Medulla oblongata (tissue), 1 donor: ENCODE data around the gene ATP1A2.
"Not testable (repeated sequence)": the region's sequence is repeated elsewhere in the genome, so short reads cannot be mapped to it uniquely, and the experiment has no call there.

Experiments used
- DNase-seq: peaks from one replicate; pipeline ENCODE4 v3.0.0-alpha.2; 2015; ENCODE audit errors: extremely low spot score

Gene ATP1A2

DNA sequence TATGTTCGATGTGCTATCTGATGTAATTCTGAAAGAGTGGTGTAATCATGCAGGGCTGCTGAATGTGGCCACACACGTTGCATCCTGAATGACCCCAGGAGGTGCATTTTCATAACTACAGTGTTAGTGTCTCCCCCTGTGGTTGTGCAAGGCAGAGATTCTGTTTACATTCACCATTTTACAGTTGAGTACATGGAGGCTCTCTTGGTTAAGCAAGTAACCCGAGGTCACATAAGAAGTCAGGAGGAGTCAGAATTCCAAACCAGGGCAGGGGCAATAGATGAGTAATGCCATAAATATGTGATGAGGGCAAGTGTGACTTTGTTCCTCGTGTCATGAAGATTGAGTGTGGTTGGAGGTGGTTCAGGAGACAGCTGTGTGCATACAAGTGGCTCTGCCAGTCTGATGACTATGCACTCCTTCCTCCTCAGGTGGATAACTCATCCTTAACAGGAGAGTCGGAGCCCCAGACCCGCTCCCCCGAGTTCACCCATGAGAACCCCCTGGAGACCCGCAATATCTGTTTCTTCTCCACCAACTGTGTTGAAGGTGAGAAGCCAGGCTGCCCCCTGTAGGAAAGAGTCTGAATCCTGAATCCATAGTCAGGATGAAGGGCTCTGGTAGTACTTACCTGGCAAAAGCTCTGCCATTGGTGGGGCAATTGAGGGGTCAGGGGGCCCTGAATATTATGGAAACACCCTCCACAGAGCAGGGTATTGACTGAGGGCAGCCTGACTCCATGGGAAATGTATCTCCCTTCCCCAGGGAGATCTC, 9.3 kb downstream of the ATP1A2 start:
- DNase-seq, result no peak

DNA sequence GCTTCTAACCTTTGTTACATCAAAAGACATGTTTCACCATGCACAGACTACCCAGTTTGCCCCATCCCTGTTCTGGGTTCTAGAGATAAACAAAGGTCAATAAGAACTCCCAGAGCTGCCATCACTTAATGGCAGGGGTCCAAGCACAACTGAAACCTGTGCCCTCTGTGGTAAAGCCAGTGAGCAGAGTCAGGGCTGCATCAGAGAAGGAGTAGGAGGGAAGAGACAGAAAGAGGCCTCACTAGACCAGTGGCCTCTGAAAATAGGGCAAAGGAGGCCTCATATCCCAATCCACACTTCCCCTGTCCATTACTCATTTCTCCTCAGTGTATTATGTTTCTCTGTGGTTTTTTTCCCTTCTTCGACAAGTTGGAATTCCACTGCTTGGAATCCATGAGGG, 10.2 kb downstream of the ATP1A2 start:
- no peak for DNase-seq

DNA sequence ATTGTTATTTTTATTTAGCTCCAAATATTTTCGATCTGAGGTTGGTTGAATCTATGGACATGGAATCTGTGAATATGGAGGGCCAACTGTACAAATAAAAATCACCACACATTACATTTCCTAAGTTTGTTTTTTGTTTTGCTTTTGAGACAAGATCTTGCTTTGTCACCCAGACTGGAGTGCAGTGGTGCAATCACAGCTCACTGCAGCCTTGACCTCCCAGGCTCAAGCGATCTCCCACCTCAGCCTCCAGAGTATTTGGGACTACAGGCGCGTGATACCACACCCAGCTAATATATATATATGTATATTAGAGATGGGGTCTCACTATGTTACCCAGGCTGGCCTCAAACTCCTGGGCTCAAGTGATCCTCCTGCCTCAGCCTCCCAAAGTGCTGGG, 10.8 kb downstream of the ATP1A2 start:
- DNase-seq, result not testable (repeated sequence)

DNA sequence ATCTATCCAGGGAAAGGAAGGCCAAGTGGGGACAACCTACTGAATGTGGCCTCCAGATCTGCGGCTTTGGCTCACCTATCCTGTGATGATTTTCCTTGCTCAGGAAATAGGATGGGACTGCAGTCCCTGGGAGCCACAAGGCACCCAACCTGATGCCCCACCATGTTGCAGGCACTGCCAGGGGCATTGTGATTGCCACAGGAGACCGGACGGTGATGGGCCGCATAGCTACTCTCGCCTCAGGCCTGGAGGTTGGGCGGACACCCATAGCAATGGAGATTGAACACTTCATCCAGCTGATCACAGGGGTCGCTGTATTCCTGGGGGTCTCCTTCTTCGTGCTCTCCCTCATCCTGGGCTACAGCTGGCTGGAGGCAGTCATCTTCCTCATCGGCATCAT, 11.8 kb downstream of the ATP1A2 start:
- DNase-seq, result no peak

DNA sequence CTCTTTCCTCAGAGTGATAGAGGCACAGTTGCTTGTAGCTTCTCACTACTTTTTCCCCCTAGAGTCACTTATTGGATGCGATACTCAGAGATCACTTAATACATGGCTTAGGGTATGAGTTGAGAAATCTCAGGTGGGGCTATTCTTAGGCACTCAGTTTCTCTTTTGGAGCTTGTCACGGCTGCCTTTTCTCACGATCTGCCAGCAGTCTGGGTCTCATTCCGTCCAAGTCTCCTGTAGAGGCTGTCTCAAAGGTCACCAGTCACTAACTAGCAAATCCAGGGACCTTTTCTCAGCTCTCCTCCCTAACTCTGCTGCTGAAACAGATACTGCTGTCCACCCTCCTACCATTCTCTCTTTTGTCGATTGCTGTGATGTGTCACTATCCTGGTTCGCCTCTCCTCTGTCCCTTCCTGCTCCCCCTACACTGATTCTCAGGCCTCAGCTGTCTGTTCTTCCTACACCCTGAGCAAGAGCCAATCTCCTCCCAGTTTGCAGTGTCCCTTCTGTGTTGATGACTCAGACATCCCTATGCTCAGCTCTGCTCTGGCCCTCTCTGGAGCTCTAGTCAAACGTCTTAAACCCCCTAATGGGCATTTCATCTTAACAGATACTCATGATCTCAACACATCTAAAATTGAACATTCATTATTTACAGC, 12.4 kb downstream of the ATP1A2 start:
- no peak for DNase-seq

DNA sequence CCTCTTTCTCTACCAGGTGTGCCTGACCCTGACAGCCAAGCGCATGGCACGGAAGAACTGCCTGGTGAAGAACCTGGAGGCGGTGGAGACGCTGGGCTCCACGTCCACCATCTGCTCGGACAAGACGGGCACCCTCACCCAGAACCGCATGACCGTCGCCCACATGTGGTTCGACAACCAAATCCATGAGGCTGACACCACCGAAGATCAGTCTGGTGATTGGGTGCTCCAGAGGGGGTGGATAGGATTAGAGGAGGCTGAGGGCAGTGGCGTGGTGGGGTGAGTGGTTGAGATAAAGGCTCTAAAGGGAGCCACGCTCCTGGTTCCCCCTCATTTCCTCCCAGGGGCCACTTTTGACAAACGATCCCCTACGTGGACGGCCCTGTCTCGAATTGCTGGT, 13.1 kb downstream of the ATP1A2 start:
- DNase-seq, result no peak

DNA sequence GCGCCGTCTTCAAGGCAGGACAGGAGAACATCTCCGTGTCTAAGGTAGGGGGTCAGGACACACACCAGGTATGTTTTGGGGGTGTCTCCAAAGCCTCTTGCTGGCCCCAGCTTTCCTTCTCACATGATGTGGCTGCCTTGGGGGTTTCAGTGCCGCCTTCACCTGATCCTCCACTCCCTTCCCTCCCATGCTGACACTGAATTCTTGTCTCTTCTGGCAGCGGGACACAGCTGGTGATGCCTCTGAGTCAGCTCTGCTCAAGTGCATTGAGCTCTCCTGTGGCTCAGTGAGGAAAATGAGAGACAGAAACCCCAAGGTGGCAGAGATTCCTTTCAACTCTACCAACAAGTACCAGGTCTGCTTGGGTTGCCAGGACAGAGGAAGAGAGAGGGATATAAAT, 13.5 kb downstream of the ATP1A2 start:
- no peak for DNase-seq

DNA sequence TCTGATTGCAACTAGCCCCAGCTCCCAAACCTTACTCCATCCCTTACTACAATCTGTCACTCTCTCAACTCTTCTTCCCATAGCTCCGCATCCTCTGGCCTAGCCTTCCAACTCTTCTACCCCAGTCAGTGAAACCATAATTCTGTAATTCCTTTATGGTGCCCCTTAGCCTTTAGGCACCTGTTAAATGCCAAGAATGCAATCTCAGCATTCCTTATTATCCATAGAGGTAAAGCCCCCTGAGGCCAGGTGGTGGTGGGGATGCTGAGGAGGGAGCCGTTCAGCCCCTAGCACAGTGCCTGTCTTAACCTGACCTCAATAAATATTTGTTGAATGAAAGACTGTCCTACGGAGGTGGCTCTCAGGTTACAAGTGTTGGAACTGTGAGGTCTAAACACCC, 14.0 kb downstream of the ATP1A2 start:
- DNase-seq, result no peak

DNA sequence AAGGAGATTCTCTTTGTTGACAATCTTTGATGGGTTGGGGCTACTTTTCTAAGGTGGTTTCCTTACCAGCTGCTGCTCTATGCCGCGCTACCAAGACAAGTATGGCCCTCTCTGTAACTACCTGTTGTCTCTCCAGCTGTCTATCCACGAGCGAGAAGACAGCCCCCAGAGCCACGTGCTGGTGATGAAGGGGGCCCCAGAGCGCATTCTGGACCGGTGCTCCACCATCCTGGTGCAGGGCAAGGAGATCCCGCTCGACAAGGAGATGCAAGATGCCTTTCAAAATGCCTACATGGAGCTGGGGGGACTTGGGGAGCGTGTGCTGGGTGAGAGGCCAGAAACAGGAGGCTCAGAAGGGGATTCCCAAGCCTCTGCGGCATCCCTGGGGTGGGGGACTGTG, 14.4 kb downstream of the ATP1A2 start:
- DNase-seq, result no peak

DNA sequence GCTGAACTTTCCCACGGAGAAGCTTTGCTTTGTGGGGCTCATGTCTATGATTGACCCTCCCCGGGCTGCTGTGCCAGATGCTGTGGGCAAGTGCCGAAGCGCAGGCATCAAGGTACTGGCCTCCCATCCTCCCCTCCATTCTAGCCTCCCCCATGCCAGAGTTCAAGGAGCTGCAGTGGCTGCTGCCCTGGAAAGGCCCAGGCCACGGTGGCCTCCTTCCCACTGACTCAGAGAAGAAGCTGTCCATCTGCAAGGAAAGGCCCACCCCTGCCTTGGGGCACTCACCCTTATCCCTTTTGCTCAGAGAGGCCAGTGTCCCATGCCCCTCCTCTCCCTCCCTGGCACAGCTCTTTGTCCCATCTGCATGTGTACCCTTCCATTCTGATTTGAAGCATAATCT, 14.9 kb downstream of the ATP1A2 start:
- no peak for DNase-seq

DNA sequence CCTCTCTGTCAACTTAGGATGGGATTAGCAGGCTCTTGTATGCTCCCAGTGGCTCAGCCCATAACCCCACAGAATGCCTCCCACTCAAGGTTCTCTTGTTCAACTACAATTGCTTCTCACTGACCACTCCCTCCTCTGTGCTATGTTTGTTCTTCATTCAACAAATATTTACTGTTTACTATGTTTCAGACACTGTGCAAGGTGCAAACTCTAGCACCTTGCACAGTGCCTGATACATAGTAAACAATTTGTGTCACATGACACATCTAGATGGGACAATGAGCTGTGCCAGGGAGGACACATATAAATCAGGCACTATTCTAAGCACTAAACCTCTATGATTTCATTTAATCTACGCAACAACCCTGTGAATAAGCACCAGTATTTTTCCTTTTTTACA, 15.4 kb downstream of the ATP1A2 start:
- no peak for DNase-seq

DNA sequence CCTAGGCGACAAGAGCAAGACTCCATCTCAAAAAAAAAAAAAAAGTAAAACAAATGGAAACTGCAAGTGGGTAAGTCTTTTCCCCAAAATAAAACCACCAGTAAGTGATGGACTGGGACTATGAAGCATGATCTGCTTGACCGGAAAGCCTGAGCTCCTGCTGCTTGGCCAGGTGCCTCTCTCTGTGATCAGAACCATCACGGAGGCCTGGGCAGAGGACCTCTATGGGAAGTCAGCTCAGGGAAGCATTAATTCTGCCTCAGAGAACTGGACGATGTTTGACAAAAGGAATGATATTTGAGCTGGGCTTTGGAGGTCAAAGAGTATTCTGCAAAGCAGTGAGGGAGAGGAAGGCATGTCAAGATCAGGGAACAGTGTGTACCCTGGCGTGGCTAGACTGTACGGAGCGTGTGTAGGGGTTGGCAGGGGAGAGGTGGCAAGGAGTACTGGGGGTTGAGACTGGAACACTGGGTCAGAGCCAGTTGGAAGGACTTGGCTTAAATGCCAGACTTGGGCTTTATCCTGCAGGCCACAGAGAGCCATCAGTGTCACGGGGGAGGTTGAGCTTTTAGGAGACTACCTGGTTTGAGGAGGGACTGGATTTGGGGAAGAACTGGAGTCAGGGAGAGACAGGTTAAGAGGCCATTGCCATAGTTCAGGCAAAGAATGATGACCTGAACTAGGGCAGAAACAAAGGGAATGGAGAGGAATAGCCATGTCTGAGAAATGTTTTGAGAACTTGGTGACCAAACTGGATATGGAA, 16.4 kb downstream of the ATP1A2 start:
- DNase-seq, result peak; percentile 65

DNA sequence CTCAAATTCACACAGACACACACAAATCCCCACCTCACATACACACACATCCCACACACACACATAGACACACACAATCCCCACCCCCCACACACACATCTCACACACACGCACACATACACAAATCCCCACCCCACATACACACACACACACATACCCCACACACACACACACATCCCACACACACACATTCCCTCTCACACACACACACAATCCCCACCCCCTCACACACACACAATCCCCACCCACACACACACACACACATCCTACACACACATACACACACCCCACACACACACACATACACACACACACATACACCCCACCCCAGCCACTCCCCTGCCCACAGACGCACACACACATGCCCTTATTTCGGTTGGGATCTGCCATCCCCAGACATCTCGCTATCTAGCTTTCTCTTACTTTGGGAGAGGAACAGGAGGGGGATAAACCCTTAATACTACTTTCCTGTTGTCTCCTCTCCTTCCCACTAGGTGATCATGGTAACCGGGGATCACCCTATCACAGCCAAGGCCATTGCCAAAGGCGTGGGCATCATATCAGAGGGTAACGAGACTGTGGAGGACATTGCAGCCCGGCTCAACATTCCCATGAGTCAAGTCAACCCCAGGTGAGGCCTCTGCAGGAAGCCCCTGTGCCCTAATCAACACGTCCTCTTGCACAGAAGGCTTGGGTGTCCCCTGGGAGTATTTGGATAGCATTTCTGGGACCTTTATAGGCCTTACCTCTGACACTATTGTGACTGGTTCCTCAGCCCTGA, 18.6 kb downstream of the ATP1A2 start:
- no peak for DNase-seq

DNA sequence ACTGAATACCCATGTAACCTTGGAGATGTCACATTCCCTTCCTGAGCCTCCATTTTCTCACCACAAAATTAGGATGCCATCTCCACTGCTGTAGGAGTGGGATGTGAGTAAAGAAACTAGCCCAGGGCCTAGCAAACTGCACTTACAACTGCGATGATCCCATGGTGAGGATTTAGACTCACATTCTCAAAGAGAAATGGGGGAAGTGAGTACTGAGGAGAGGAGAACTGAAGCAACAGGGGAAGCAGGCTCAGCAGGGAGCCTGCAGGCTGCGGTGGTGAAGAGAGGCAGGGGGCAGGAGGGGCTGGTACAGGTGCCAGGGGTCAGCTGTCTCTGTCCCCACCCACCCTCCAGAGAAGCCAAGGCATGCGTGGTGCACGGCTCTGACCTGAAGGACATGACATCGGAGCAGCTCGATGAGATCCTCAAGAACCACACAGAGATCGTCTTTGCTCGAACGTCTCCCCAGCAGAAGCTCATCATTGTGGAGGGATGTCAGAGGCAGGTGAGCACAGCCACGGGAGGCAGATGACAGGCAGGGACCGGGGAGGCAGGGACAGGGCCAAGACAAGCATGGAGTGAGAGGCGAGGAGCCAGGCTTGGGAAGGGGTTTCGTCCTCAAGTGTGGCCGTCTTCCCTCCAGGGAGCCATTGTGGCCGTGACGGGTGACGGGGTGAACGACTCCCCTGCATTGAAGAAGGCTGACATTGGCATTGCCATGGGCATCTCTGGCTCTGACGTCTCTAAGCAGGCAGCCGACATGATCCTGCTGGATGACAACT, 19.4 kb downstream of the ATP1A2 start:
- peak; percentile 25 for DNase-seq

DNA sequence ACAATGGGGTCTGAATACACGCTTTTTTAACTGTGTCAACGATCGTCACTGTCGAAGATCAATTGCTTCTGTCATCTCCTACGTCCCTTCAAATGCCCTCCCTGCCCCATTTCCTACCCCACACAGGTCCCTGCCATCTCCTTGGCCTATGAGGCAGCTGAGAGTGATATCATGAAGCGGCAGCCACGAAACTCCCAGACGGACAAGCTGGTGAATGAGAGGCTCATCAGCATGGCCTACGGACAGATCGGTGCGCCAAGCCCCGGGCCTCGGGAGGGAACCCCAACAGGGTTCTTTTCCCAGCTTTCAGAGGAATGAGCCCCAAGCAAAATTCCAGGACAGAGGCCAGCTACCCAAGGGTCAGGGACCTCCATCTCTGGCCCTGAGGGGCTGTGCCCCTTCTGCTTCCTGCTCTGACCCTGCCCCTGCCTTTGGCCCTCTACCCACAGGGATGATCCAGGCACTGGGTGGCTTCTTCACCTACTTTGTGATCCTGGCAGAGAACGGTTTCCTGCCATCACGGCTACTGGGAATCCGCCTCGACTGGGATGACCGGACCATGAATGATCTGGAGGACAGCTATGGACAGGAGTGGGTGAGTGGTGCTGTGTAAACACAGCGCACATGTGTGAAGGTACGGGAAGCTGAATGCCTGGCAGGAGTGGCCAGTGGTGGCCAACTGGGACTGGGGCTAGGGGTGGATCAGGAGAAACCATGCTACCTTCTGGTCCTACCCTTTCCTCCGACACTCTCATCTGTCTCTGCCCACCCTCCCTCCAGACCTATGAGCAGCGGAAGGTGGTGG, 20.8 kb downstream of the ATP1A2 start:
- no peak for DNase-seq

DNA sequence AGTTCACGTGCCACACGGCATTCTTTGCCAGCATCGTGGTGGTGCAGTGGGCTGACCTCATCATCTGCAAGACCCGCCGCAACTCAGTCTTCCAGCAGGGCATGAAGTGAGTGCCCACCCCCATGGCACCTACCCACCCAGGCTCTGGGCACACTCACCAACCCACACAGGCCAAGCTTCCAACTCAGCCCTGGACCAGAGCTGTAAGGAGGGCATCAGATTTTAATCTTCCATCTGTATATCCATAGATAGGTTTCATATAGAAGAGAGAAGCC, 21.3 kb downstream of the ATP1A2 start:
- no peak for DNase-seq

DNA sequence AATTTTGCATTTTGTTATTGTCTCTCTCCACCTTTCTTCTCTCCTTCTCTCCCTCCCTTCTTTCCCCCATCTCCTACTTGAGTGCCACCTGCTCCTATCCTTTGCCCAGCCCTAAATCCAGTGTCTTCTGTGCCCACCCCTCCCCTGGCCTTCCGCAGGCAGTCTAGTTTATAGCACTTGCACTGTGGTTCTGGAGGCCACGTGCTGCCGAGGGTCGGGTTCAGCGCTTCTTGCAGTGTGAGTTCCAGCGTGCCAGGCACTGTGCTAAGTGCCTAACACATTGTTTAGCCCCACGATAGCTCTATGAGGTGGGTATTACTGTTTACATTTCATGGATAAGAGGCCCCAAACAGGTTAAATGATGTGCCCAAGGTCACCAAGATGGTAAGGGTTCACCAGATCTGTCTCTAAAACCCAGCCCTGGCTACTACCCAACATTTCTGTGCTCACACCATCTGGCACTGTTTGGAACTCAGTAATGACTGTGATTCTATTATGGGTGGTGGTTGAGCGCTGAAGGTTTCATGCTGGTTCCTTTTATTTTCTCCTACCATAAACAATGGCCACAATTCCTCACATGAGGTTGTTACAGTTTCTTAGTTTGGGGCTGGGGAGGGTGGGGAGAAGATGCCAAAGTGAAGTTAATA, 21.8 kb downstream of the ATP1A2 start:
- no peak for DNase-seq

DNA sequence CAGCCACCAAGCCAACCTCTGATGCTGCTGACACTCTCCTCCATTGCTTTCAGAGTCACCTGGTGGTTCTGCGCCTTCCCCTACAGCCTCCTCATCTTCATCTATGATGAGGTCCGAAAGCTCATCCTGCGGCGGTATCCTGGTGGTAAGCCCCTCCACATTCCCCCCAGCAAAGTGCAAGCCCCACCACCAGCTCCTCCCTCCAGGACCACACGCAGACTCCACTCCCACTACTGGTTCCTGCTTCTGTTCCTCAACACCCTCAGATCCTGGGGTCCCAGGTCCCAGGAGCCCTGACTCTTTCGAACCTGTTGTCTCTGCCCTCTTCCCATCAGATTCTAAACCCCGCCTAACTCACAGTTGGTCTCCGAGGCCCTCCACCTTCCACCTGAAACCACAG, 24.3 kb downstream of the ATP1A2 start:
- DNase-seq, result no peak

DNA sequence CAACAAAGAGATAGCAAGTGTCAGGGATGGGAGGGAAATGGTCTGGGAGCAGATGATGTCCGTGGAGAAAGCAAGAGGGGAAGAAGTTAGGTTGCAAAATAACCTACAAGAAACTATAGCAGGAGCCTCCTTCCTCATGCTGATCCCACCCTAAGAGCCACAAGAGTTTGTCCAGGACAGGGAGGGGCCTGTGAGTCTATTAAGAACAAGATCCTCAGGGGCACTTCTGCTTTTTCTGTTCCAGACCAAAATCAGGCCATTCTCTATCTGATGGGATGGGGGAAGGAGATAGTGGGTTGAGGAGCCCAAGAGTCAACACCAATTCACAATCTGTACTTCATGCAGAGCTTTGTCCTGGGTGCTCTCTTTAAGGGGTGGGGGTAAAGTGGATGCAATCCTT, 28.1 kb downstream of the ATP1A2 start:
- DNase-seq, result peak; percentile 65

DNA sequence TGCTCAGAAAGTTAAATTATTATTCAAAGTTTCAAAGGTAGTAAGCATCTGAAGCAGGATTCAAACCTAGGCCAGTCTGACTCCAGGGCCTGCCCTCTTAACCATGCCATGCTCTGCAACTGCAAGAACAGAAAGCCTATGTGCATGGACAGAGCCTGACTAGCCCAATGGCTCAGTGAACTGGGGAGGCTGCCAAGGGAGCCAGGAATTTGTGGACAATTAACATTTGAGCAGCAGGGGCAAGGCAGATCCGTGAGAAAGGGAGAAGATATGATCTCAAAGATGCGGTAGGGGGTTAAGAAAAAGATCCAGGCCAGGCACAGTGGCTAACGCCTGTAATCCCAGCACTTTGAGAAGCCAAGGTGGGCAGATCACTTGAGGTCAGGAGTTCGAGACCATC, 29.4 kb downstream of the ATP1A2 start:
- DNase-seq, result peak; percentile 50
